ENCODE measurements around the gene PSMG3.
"Not testable (repeated sequence)": the region's sequence is repeated elsewhere in the genome, so short reads cannot be mapped to it uniquely, and the experiment has no call there.

Gene PSMG3

GRCh38 chr7:1531263-1531978 is 38.4 kb downstream of the PSMG3 start:
- in situ Hi-C loops (cut with HindIII; ENCODE audit: low pct_ligation_motif_present, low pct_unique_long_range_greater_than_20kb, low sequenced_read_pairs): no loop called here
- DNase-seq: peak; percentile 56

DNA sequence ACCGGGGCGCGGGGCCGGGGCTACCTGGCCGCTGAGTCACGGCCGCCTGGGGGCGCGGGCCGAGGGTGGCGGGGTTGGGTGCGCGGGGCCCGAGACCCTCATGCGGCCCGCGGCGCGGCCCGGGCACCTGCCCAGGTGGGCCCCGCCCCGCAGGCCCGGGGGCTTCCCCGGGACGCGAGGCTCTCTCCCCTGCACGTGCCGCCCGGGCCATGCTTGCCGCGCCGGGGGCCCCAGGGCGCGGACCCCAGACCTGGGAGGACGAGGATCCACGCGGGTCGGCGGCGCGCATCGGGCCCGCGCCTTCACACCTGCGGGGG is 38.9 kb downstream of the PSMG3 start:
- DNase-seq: no peak
- in situ Hi-C loops (cut with HindIII; ENCODE audit: low pct_ligation_motif_present, low pct_unique_long_range_greater_than_20kb, low sequenced_read_pairs): no loop called here

DNA sequence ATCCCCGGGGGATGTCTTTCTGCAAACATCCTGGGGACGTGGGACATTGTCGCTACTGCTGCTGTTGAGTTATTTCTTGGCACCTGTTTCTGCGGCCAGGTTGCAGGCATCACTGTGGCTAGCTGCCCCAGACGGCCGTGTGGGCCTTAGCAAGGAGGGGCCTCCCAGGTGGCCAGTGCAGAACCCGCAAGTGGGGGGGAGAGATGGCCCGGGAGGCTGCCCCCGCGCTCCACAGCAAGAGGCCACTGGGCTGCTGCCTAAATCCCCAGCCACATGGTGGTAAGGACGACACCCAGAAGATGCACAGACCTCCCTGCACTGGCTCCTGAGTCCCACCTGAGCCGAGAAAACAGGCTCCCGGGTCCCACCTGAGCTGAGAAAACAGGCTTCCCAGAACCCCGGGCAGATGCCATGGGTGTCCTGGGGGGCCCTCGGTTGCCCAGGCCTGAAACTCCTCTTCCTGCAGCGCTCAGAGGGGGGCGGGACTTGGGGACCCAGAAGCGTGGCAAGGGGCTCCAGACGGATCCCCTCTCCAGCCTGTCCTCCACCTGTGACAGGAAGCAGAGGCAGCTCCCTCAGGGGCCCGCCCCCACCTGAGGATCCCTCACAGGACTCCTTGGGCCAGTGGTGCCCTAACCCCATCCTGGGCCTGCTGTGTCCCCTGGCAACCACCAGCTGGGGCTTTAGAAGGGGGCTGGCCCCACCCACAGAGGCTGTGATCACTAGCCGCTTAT is 40.3 kb downstream of the PSMG3 start:
- DNase-seq: no peak
- in situ Hi-C loops (cut with HindIII; ENCODE audit: low pct_ligation_motif_present, low pct_unique_long_range_greater_than_20kb, low sequenced_read_pairs): no loop called here

DNA sequence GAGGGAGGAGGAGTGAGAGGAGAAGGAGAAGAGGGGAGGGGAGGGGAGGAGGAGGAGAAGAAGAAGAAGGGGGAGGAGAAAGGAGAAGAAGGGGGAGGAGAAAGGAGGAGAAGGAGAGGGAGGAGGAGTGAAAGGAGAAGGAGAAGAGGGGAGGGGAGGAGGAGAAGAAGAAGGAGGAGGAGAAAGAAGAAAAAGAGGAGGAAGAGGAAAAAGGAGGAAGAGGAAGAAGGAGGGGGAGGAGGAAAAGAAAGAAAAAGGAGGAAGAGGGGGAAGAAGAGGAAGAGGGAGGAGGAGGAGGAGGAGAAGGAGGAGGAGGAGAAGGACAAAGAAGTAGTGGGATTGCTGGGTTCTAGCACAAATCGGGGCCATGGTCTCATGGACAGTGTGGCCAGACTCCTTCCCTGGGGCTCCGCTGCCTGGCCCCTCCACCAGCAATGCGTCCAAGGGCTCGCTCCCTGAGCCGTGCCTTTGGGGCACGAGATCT is 43.5 kb downstream of the PSMG3 start:
- in situ Hi-C loops (cut with HindIII; ENCODE audit: low pct_ligation_motif_present, low pct_unique_long_range_greater_than_20kb, low sequenced_read_pairs): no loop called here
- DNase-seq: peak; percentile 75

- in situ Hi-C loops (cut with HindIII; ENCODE audit: low pct_ligation_motif_present, low pct_unique_long_range_greater_than_20kb, low sequenced_read_pairs): no loop called here
- DNase-seq: no peak
Observed at GRCh38 chr7:1525409-1525808, 44.4 kb downstream of the PSMG3 start.

DNA sequence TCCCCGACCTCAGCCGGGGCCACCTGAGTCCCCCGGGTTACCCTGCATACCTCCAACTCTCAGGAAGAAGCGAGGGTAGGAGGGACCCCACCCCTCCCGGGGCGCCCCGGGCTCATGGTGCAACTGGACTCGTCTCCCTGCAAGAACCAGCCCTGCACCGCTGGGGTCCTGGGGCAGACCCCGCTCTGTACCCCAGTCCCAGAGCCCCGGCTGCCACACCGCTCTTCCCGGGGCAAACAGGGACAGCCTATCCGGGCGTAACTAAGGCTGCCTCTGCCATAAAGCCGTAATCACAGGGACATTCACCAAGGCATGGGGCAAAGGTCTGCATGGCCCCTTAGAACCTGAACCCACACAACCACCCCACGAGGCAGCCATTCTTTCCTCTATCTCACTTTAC is 46.0 kb downstream of the PSMG3 start:
- in situ Hi-C loops (cut with HindIII; ENCODE audit: low pct_ligation_motif_present, low pct_unique_long_range_greater_than_20kb, low sequenced_read_pairs): no loop called here
- DNase-seq: no peak

DNA sequence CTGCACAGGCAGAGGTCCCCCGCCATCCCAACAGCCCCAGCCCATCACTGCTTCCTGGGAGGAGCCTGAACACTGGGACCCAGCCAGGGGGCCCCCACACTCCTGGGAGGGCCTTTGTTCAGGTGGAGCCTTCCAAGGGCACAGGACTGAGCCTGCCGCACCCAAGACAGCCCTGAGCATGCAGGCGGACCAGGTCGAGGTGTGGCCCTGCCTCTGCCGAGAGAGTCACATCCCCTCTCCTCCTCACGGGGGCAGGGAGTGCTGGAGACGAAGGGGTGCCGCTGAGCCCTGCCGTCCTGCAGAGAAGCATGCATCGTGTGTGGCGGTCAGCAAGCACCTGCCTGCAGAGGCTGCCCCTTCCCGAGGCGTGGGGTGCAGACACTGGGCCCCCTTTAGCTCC is 46.6 kb downstream of the PSMG3 start:
- in situ Hi-C loops (cut with HindIII; ENCODE audit: low pct_ligation_motif_present, low pct_unique_long_range_greater_than_20kb, low sequenced_read_pairs): no loop called here

GRCh38 chr7:1521456-1521855 is 48.4 kb downstream of the PSMG3 start:
- in situ Hi-C loops (cut with HindIII; ENCODE audit: low pct_ligation_motif_present, low pct_unique_long_range_greater_than_20kb, low sequenced_read_pairs): no loop called here
- DNase-seq: no peak

More for the DNA sequence above, 46.6 kb downstream of the PSMG3 start:
- DNase-seq: no peak

DNA sequence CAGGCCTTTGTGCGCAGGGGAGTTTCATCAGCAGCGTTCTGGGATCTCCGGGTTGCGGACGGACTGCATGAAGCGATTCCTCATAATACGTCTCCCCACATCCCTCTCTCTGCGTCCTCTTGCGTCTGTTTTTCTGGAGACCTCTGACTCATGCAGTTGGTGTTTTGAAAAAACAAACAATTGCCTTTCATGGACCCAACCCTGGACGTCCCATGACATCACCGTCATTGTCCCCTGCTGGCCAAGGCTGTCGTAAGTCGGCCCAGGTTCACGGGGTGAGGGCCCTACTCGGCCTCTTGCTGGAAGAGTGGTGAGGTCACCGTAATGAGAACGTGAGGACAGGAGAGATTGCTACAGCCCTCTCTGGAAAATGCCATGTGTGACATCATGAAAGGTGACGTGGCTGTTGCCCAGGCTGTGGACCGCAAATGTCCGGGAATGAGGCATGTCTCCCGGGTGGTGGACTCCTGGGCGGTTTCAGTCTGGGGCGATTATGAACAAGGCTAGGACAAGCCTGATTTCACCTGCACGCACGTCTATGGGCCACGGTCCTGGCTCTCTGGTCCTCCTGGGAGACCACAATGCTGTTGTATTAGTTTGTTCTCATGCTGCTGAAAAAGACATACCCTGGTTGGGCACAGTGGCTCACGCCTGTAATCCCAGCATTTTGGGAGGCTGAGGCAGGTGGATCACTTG is 49.1 kb downstream of the PSMG3 start:
- no peak for DNase-seq
- in situ Hi-C loops (cut with HindIII; ENCODE audit: low pct_ligation_motif_present, low pct_unique_long_range_greater_than_20kb, low sequenced_read_pairs): no loop called here

DNA sequence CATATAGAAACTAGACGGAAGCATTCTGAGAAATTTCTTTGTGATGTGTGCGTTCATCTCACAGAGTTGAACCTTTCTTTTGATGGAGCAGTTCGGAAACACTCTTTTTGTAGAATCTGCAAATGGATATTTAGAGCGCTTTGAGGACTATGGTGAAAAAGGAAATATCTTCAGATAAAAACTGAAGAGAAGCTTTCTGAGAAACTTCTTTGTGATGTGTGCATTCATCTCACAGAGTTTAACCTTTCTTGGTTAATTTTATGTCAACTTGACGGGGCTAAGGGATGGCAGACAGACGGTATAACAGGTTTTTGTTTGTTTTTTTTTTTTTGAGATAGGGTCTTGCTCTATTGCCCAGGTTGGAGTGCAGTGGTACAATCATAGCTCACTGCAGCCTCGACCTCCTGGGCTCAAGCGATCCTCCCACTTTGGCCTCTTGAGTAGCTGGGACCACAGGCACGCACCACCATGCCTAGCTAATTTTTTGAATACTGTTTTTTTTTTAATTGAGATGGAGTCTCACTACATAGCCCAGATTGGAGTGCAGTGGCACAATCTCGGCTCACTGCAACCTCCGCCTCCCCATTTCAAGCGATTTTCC is 50.4 kb downstream of the PSMG3 start:
- DNase-seq: not testable (repeated sequence)

More for the DNA sequence above, 50.4 kb downstream of the PSMG3 start:
- in situ Hi-C loops (cut with HindIII; ENCODE audit: low pct_ligation_motif_present, low pct_unique_long_range_greater_than_20kb, low sequenced_read_pairs): not testable (repeated sequence)

Measured in ACHN (cell line).